HEK293T (cell line): ENCODE measurements around the gene TRMT1L.

ENCODE experiments used
- CTCF ChIA-PET: fragments of 350-600 bp; formaldehyde crosslinking; extraction: SDS; loops from one replicate; lab custom pipeline; 2021; ENCODE audit warnings: antibody characterized with exemption, inconsistent platforms; lab: Yijun Ruan, JAX
- POLR2A ChIA-PET: fragments of 350-600 bp; formaldehyde crosslinking; extraction: SDS; loops from one replicate; lab custom pipeline; 2020; ENCODE audit warnings: antibody characterized with exemption, inconsistent platforms; lab: Yijun Ruan, JAX
- DNase-seq: peaks from one replicate; pipeline ENCODE4 v3.0.0; 2012; ENCODE audit warnings: mixed read lengths; ENCODE audit errors: extremely low spot score
- ARNT ChIP-seq: fragments of 450-650 bp; IDR thresholded peaks from 2 replicates; pipeline ENCODE4 v1.6.1; 2017; ENCODE audit warnings: mild to moderate bottlenecking
- BHLHE40 ChIP-seq: fragments of 450-650 bp; IDR thresholded peaks from 2 replicates; pipeline ENCODE4 v1.6.1; 2016; ENCODE audit warnings: mild to moderate bottlenecking, moderate library complexity, borderline replicate concordance
- CTBP1 ChIP-seq: fragments of 450-650 bp; IDR thresholded peaks from 2 replicates; pipeline ENCODE4 v1.6.1; 2016; ENCODE audit warnings: borderline replicate concordance
- ELF4 ChIP-seq: fragments of 450-650 bp; IDR thresholded peaks from 2 replicates; pipeline ENCODE4 v1.6.1; 2017; ENCODE audit warnings: antibody characterized with exemption
- FOXA1 ChIP-seq: fragments of 450-650 bp; IDR thresholded peaks from 2 replicates; pipeline ENCODE4 v1.6.1; 2016; ENCODE audit warnings: mild to moderate bottlenecking
- FOXK2 ChIP-seq: fragments of 450-650 bp; IDR thresholded peaks from 2 replicates; pipeline ENCODE4 v1.6.1; 2016; ENCODE audit warnings: mild to moderate bottlenecking
- FOXM1 ChIP-seq: fragments of 450-650 bp; IDR thresholded peaks from 2 replicates; pipeline ENCODE4 v1.6.1; 2017; ENCODE audit warnings: mild to moderate bottlenecking, borderline replicate concordance
- HDGF ChIP-seq: fragments of 450-650 bp; IDR thresholded peaks from 2 replicates; pipeline ENCODE4 v1.6.1; 2017; ENCODE audit warnings: antibody characterized with exemption, borderline replicate concordance
- L3MBTL2 ChIP-seq: fragments of 450-650 bp; conservative IDR thresholded peaks from 2 replicates; pipeline ENCODE4 v1.6.1; 2016; ENCODE audit warnings: mild to moderate bottlenecking
- LEF1 ChIP-seq: fragments of 450-650 bp; IDR thresholded peaks from 2 replicates; pipeline ENCODE4 v1.6.1; 2017; ENCODE audit warnings: mild to moderate bottlenecking, borderline replicate concordance
- NFRKB ChIP-seq: fragments of 450-650 bp; IDR thresholded peaks from 2 replicates; pipeline ENCODE4 v1.6.1; 2016; ENCODE audit warnings: mild to moderate bottlenecking, moderate library complexity
- SP1 ChIP-seq: fragments of 450-650 bp; IDR thresholded peaks from 2 replicates; pipeline ENCODE4 v1.6.1; 2017
- SUZ12 ChIP-seq: fragments of 450-650 bp; IDR thresholded peaks from 2 replicates; pipeline ENCODE4 v1.6.1; 2016; ENCODE audit warnings: mild to moderate bottlenecking
- TARDBP ChIP-seq: fragments of 450-650 bp; IDR thresholded peaks from 2 replicates; pipeline ENCODE4 v1.6.1; 2016
- ZNF384 ChIP-seq: fragments of 450-650 bp; IDR thresholded peaks from 2 replicates; pipeline ENCODE4 v1.6.1; 2016
- TF ChIP-seq, protein P1 (sequence below): fragments of 450-650 bp; IDR thresholded peaks from 2 replicates; pipeline ENCODE4 v1.6.1; 2016

The TRMT1L gene

DNA sequence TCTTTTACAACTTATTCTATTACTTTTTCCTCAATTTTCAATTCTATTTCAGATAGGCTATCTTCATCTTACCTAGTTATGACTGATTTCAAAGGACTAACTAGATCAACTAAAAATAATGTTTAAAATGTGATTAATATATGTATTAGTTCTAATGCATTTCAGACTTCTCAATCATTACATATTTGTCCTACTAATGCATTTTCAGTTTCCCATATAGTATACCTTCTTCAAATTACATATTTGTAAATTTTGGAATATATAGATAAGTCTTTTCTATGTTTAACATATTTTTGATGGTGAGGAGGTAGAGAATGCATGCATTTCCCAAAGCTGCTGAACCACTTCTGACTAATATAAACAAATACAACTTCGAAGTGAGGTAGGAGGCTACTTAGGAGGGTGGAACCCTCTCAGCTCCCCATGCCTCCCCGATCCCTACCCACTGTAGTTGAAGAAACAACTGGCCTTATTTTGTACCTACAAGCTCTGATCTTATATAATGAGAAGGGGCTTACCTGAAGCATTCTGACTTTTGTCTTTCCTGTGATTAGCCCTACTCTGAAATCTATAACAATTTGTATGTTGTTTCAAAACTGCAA lies 1.7 kb downstream of the TRMT1L start:
- TF ChIP-seq FOXA1 = no peak
- TF ChIP-seq LEF1 = no peak
- TF ChIP-seq ELF4 = no peak
- TF ChIP-seq, protein P1, sequence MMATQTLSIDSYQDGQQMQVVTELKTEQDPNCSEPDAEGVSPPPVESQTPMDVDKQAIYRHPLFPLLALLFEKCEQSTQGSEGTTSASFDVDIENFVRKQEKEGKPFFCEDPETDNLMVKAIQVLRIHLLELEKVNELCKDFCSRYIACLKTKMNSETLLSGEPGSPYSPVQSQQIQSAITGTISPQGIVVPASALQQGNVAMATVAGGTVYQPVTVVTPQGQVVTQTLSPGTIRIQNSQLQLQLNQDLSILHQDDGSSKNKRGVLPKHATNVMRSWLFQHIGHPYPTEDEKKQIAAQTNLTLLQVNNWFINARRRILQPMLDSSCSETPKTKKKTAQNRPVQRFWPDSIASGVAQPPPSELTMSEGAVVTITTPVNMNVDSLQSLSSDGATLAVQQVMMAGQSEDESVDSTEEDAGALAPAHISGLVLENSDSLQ = no peak
- TF ChIP-seq NFRKB = no peak
- TF ChIP-seq BHLHE40 = no peak
- no peak for TF ChIP-seq FOXM1
- TF ChIP-seq HDGF = no peak
- no peak for TF ChIP-seq ZNF384
- no peak for TF ChIP-seq ARNT
- TF ChIP-seq FOXK2 = no peak
- no peak for TF ChIP-seq SUZ12
- TF ChIP-seq L3MBTL2 = no peak
- TF ChIP-seq TARDBP = no peak
- no peak for TF ChIP-seq CTBP1
- CTCF ChIA-PET = no interaction called here
- POLR2A ChIA-PET = interaction anchor here (0.9 kb wide), 1 partner anchor 400 kb away, joined by 3 read pairs; the partner anchor contains the start of gene EDEM3
- DNase-seq = no peak

DNA sequence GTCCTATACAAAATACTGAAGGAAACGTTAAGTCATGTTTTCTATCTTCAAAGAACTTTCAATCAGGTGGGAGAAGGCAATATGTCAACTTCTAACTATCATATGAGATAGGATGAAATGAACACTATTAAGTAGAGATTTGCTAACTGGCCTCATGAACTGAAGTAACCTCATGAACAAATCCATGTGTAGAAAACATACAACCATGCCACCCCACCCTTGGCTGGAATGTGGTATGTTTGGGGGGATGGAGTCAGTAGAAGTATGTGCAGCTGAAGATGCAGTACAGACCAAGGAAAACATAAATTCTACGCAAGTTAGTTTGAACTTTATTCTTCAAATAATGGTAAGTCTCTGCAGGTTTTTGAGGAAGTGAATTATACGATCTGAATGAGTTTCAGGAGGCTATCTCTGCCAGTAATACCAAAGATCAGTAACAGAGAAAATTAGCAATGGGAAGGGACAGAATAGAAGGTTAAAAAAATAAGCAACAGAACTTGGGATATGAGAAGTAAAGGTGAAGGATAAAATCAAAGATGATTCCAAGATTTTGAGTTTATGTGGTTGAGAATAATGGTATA lies 4.5 kb downstream of the TRMT1L start:
- DNase-seq = no peak
- CTCF ChIA-PET = no interaction called here
- POLR2A ChIA-PET = no interaction called here
- no peak for TF ChIP-seq ZNF384
- TF ChIP-seq SUZ12 = no peak
- TF ChIP-seq BHLHE40 = no peak
- TF ChIP-seq CTBP1 = no peak
- TF ChIP-seq FOXA1 = no peak
- TF ChIP-seq FOXM1 = no peak
- TF ChIP-seq HDGF = no peak
- TF ChIP-seq ARNT = no peak
- TF ChIP-seq NFRKB = no peak
- no peak for TF ChIP-seq FOXK2
- TF ChIP-seq SP1 = no peak
- TF ChIP-seq L3MBTL2 = no peak
- TF ChIP-seq, protein P1 = no peak
- no peak for TF ChIP-seq LEF1
- no peak for TF ChIP-seq ELF4

DNA sequence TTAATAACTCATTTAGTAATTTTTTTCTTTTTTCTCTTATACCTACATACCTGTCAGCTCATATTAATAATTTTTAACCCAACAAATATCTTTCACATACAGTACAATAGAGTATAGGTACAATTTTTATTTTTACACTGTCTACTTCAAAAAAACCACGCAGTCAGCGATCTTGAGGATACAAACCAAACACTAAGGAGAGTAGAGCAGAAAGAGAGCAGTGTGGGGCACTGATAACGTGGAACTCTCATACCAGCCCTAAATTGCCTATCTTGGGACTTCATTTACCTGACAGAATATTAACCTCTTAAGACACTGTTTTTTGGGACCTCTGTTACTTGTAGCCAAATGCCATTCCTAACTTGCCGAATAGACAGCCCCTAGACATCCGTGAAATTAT lies 5.5 kb downstream of the TRMT1L start:
- POLR2A ChIA-PET = no interaction called here
- TF ChIP-seq, protein P1 = no peak
- TF ChIP-seq FOXA1 = no peak
- TF ChIP-seq BHLHE40 = no peak
- TF ChIP-seq NFRKB = no peak
- no peak for TF ChIP-seq FOXM1
- TF ChIP-seq ZNF384 = no peak
- TF ChIP-seq ELF4 = no peak
- no peak for TF ChIP-seq ARNT
- TF ChIP-seq LEF1 = no peak
- no peak for TF ChIP-seq CTBP1
- TF ChIP-seq SP1 = no peak
- TF ChIP-seq TARDBP = no peak
- CTCF ChIA-PET = no interaction called here
- no peak for DNase-seq

DNA sequence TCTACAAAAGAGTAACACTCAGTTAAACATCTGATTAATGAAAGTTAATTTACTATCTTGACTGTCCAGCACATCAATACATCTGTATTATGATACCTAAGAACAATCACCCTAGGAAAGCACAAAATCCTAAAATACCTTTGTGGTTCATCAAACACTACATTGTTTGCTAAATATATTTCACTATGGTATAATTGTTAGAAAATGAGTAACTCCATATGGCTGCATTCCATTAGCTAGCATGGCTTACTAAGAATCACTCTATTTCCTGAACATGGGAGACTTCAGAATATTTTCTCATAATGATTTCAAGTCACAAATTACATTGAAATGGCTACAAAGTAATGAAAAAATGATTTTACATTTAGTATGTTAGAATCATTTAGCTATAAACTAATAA lies 12.5 kb downstream of the TRMT1L start:
- no peak for DNase-seq
- ChIA-PET CTCF (interaction anchor here (1.3 kb wide), 1 partner anchor 26 kb away, joined by 4 read pairs; no protein-coding TSS in a partner anchor), POLR2A (no interaction called here)
- TF ChIP-seq TARDBP = no peak
- TF ChIP-seq, protein P1 = no peak
- no peak for TF ChIP-seq CTBP1
- no peak for TF ChIP-seq SUZ12
- no peak for TF ChIP-seq HDGF
- TF ChIP-seq FOXK2 = no peak
- no peak for TF ChIP-seq BHLHE40
- TF ChIP-seq FOXA1 = no peak
- TF ChIP-seq ELF4 = no peak
- no peak for TF ChIP-seq L3MBTL2

DNA sequence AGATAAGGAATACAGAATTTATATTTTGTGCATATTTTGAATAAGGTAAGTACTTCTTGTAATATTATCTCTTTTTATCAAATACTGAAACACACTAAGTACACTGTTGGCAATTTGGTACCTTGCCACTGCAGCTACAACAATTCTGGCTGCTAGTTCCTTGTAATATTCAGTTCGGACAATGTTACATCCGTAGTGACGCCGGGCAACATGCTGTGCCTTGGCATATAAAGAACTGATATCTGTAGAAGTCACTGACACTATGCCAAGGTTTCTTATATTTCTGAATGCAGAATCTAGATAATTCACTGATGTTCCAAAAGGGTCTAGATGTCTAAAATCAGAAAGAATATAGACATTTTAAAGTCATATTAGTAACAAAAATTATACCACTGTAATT lies 17.5 kb downstream of the TRMT1L start:
- POLR2A ChIA-PET = no interaction called here
- DNase-seq = no peak
- TF ChIP-seq HDGF (no peak), CTBP1 (no peak), FOXM1 (no peak), FOXA1 (no peak), LEF1 (no peak), SUZ12 (no peak), L3MBTL2 (no peak), ELF4 (no peak)
- CTCF ChIA-PET = no interaction called here
